ENCODE results near the gene ECE2. TPM values are rescaled to one million over a fixed set of nuclear protein-coding genes. Genes with fewer than 3 reads are reported as not detected.

ECE2 gene
- total and polyA plus RNA-seq, 10 of the 15 experiments (the other 5 are each of a cell fraction or from before 2014, with no cell fraction given): not detected

DNA sequence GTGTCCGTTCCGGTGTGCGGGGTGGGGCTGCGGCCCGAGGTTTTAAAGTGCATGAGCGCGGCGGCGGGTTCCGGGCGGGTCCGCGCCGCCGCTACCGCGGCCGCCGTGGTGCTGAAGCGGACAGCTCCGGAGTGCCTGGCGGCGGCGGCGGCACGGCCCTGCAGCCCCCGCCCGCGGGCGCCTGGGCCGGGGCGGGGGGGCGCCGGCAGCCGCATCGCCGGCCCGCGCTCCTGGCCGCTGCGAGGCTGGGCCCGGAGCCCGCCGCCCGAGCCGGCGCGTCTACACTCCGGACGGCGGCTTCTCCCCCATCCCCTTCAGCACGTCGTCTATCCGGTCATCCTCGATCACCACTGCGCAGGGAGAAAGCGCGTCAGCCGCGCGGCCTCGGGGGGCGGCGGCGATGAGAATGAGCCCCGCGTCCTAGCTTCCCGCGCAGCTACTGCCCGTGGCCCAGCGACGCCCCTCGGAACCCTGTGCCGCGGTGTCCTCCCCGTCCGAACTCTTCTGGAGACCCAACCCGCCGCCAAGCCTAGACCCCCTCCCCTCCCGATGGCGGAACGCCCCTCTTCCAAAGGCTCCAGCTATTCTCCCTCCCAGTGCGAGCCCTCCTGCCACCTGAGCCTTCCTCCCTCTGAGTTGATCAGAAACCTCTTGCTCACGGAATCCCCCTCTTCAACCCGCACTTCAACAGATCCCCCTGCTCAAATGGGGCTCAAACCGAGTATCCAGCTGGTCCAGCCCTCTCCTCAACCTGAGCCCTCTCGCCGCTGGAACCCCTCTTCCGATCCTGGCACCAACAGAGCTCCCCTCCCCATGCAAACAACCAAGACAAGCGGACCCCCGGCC lies 15.7 kb upstream of the ECE2 start:
- WGBS (ENCODE audit: insufficient coverage, insufficient replicate concordance, low lambda C conversion rate, missing lambda C conversion rate): 21% methylated on average over 38 of the region's 91 CpGs
- no peak overlapping the region for H3K9ac ChIP-seq (ENCODE audit: control insufficient read depth, insufficient read depth, low read length)
- no peak for TF ChIP-seq IKZF1 (conservative IDR thresholded peaks at IDR 0.05)
- TF ChIP-seq E4F1 (IDR thresholded peaks at IDR 0.05; ENCODE audit: borderline replicate concordance, partially characterized antibody): no peak
- TF ChIP-seq, protein P1, sequence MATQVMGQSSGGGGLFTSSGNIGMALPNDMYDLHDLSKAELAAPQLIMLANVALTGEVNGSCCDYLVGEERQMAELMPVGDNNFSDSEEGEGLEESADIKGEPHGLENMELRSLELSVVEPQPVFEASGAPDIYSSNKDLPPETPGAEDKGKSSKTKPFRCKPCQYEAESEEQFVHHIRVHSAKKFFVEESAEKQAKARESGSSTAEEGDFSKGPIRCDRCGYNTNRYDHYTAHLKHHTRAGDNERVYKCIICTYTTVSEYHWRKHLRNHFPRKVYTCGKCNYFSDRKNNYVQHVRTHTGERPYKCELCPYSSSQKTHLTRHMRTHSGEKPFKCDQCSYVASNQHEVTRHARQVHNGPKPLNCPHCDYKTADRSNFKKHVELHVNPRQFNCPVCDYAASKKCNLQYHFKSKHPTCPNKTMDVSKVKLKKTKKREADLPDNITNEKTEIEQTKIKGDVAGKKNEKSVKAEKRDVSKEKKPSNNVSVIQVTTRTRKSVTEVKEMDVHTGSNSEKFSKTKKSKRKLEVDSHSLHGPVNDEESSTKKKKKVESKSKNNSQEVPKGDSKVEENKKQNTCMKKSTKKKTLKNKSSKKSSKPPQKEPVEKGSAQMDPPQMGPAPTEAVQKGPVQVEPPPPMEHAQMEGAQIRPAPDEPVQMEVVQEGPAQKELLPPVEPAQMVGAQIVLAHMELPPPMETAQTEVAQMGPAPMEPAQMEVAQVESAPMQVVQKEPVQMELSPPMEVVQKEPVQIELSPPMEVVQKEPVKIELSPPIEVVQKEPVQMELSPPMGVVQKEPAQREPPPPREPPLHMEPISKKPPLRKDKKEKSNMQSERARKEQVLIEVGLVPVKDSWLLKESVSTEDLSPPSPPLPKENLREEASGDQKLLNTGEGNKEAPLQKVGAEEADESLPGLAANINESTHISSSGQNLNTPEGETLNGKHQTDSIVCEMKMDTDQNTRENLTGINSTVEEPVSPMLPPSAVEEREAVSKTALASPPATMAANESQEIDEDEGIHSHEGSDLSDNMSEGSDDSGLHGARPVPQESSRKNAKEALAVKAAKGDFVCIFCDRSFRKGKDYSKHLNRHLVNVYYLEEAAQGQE (IDR thresholded peaks at IDR 0.05; ENCODE audit: low read depth, low read length): peak; percentile 73
- no peak for DNase-seq (ENCODE audit: low read depth, low spot score)
- FAIRE-seq: no peak
- SMC1A ChIA-PET (ENCODE audit: uncharacterized antibody, unreplicated experiment): no interaction called here
- ATAC-seq: no peak
- H2AFZ ChIP-seq (ENCODE audit: control insufficient read depth, low read depth, low read length): no peak overlapping the region
- intact Hi-C loops (cut with micrococcal nuclease; ENCODE audit: unreplicated experiment) (loop anchor here (10.0 kb wide), 1 partner anchor 245 kb away; the partner anchor contains the start of gene ABCC5), in situ Hi-C loops (cut with MboI) (no loop called here)
- 0 out of 2 replicates have a peak, but pooled peaks cover 4% of the 10 kb centered on the region for H3K4me1 ChIP-seq (ENCODE audit: control insufficient read depth, insufficient read depth, low read length)
- H4K20me1 ChIP-seq (ENCODE audit: control insufficient read depth, insufficient read depth): no peaks in the 10 kb centered on the region
- H3K27ac ChIP-seq (ENCODE audit: control insufficient read depth, insufficient read depth): no peak overlapping the region
- H3K27me3 ChIP-seq (replicated peaks in 1 of 2; ENCODE audit: control insufficient read depth in 2 of 2, insufficient read depth in 2 of 2, low read length in 1 of 2): peaks cover 2 to 11% of the 10 kb centered on the region in 2 experiments
- no peaks in the 10 kb centered on the region for H3K9me3 ChIP-seq (replicated peaks; ENCODE audit: control insufficient read depth, insufficient read depth, low read length)
- 0 out of 2 replicates have a peak overlapping the region, but pooled peaks have one; percentile 55 for H3K4me3 ChIP-seq
- POLR2A ChIA-PET: interaction anchor here (0.6 kb wide), 1 partner anchor 354 kb away, joined by 3 read pairs; no protein-coding TSS in a partner anchor
- CTCF ChIA-PET: interaction anchor here (1.1 kb wide), 1 partner anchor 10 kb away, joined by 5 read pairs; the partner anchor contains the start of gene EEF1AKMT4
- H3K36me3 ChIP-seq (ENCODE audit: control insufficient read depth in 2 of 2, insufficient read depth in 2 of 2, low read length in 1 of 2): no peaks in the 10 kb centered on the region
- no peaks in the 10 kb centered on the region for H3K79me2 ChIP-seq (ENCODE audit: control insufficient read depth, insufficient read depth, low read length)
- no TSS peak for BruUV-seq (replicated peaks)
- H3K4me2 ChIP-seq (ENCODE audit: control insufficient read depth, insufficient read depth): no peak overlapping the region
- RAD21 ChIA-PET (ENCODE audit: unreplicated experiment): no interaction called here
